Panc1 (cell line): ENCODE data around the gene PPP1R16B. TPM values are rescaled to one million over a fixed set of nuclear protein-coding genes. Genes with fewer than 3 reads are reported as not detected.

Source experiments
- ATAC-seq: fragments of 200-7000 bp; cut with Tn5 transposase; 2 replicates; pipeline ENCODE4 v1.9.1; 2020; ENCODE audit warnings: mild to moderate bottlenecking, moderate library complexity
- BruUV-seq: library from RNA; stranded (reverse); fragments of 400-500 nt; replicated peaks from 2 replicates; lab custom pipeline; 2021; lab: Mats Ljungman, UMichigan
- CTCF ChIA-PET: fragments of 300-600 bp; sonication (Branson Sonifier 250); formaldehyde crosslinking; loops from one replicate; lab custom pipeline; 2022; ENCODE audit warnings: antibody characterized with exemption; lab: Charles Lee
- POLR2A ChIA-PET: fragments of 300-600 bp; sonication (Branson Sonifier 250); formaldehyde crosslinking; loops from one replicate; lab custom pipeline; 2022; ENCODE audit warnings: antibody characterized with exemption; lab: Charles Lee
- DNase-seq: peaks from one replicate; pipeline ENCODE4 v3.0.0-alpha.2; 2010; ENCODE audit warnings: low read depth, low spot score
- H3K27ac ChIP-seq: 2 replicates; pipeline ENCODE4 v1.5.1; 2011; ENCODE audit warnings: mild to moderate bottlenecking, low read length, inconsistent platforms
- H3K27me3 ChIP-seq: fragments of 200-500 bp; sonication (Bioruptor generic); 2 replicates; pipeline ENCODE4 v1.6.0; 2014; ENCODE audit warnings: low read length, inconsistent platforms; ENCODE audit not compliant: control insufficient read depth, insufficient read depth
- H3K36me3 ChIP-seq: fragments of 200-500 bp; sonication (Bioruptor generic); 2 replicates; pipeline ENCODE4 v1.5.1; 2014; ENCODE audit warnings: inconsistent platforms, mild to moderate bottlenecking, low read length, moderate library complexity; ENCODE audit not compliant: control insufficient read depth, insufficient read depth
- H3K4me1 ChIP-seq: 2 replicates; pipeline ENCODE4 v1.5.1; 2011; ENCODE audit warnings: inconsistent platforms, mild to moderate bottlenecking, low read length, moderate library complexity; ENCODE audit not compliant: control insufficient read depth, insufficient read depth
- H3K4me3 ChIP-seq, 2 experiments: 2 replicates each; pipeline ENCODE4 v1.5.1; 2011 to 2012; ENCODE audit warnings: low read depth in 2 of 2, low read length in 2 of 2, mild to moderate bottlenecking in 2 of 2, inconsistent platforms in 1 of 2, moderate library complexity in 1 of 2
- H3K9me3 ChIP-seq: fragments of 200-500 bp; sonication (Bioruptor generic); 2 replicates; pipeline ENCODE4 v1.5.1; 2014; ENCODE audit warnings: low read depth, mild to moderate bottlenecking, inconsistent platforms, low read length, moderate library complexity; ENCODE audit not compliant: control insufficient read depth, insufficient read depth
- CTCF ChIP-seq: fragments of 450-650 bp; IDR thresholded peaks from 2 replicates; pipeline ENCODE4 v1.5.1; 2017; ENCODE audit warnings: mild to moderate bottlenecking
- POLR2AphosphoS5 ChIP-seq: IDR thresholded peaks from 2 replicates; pipeline ENCODE4 v1.6.1; 2012; ENCODE audit warnings: mild to moderate bottlenecking, low read depth, low read length, moderate library complexity
- SIN3A ChIP-seq: IDR thresholded peaks from 2 replicates; pipeline ENCODE4 v1.6.1; 2012; ENCODE audit warnings: low read depth, mild to moderate bottlenecking, low read length, moderate library complexity, borderline replicate concordance; ENCODE audit not compliant: insufficient read depth
- TCF7L2 ChIP-seq: IDR thresholded peaks from 2 replicates; pipeline ENCODE4 v1.6.1; 2011; ENCODE audit warnings: mild to moderate bottlenecking, low read depth, low read length, inconsistent platforms
- in situ Hi-C: cut with HindIII; loops from 2 replicates; pipeline ENCODE4 v1.10.0; 2016; ENCODE audit warnings: low sequenced_read_pairs, low pct_unique_long_range_greater_than_20kb
- intact Hi-C: fragments of 100-400 bp; cut with micrococcal nuclease; formaldehyde crosslinking; loops from one replicate; pipeline ENCODE4 v1.10.0; 2022; ENCODE audit not compliant: unreplicated experiment
- total RNA-seq: library from RNA; stranded (reverse); gene quantifications from one replicate; pipeline ENCODE4 v1.2.1, GENCODE V29; 2021; ENCODE audit not compliant: unreplicated experiment
- TF ChIP-seq, protein P1 (sequence below), 2 experiments: IDR thresholded peaks; 2 replicates each; pipeline ENCODE4 v1.6.1; 2011 to 2012; ENCODE audit warnings: low read depth in 2 of 2, control low read depth in 1 of 2, low read length in 1 of 2, mild to moderate bottlenecking in 1 of 2, moderate library complexity in 1 of 2; ENCODE audit not compliant: insufficient read depth in 1 of 2

Gene PPP1R16B
- total RNA-seq, 1 experiment from 2014 or later = 0.92 TPM

GRCh38 chr20:38862226-38862625 lies 56.7 kb downstream of the PPP1R16B start:
- no peak for ATAC-seq
- Histone ChIP-seq H3K4me1 (no peaks in the 10 kb centered on the region), H3K27ac (no peak overlapping the region), H3K36me3 (no peaks in the 10 kb centered on the region), H3K27me3 (no peaks in the 10 kb centered on the region), H3K4me3 (no peak overlapping the region), H3K9me3 (no peaks in the 10 kb centered on the region)
- ChIA-PET CTCF (no interaction called here), POLR2A (no interaction called here)
- DNase-seq = no peak
- intact Hi-C loops = no loop called here
- no peak for TF ChIP-seq SIN3A
- TF ChIP-seq POLR2AphosphoS5 = no peak
- TF ChIP-seq, protein P1, sequence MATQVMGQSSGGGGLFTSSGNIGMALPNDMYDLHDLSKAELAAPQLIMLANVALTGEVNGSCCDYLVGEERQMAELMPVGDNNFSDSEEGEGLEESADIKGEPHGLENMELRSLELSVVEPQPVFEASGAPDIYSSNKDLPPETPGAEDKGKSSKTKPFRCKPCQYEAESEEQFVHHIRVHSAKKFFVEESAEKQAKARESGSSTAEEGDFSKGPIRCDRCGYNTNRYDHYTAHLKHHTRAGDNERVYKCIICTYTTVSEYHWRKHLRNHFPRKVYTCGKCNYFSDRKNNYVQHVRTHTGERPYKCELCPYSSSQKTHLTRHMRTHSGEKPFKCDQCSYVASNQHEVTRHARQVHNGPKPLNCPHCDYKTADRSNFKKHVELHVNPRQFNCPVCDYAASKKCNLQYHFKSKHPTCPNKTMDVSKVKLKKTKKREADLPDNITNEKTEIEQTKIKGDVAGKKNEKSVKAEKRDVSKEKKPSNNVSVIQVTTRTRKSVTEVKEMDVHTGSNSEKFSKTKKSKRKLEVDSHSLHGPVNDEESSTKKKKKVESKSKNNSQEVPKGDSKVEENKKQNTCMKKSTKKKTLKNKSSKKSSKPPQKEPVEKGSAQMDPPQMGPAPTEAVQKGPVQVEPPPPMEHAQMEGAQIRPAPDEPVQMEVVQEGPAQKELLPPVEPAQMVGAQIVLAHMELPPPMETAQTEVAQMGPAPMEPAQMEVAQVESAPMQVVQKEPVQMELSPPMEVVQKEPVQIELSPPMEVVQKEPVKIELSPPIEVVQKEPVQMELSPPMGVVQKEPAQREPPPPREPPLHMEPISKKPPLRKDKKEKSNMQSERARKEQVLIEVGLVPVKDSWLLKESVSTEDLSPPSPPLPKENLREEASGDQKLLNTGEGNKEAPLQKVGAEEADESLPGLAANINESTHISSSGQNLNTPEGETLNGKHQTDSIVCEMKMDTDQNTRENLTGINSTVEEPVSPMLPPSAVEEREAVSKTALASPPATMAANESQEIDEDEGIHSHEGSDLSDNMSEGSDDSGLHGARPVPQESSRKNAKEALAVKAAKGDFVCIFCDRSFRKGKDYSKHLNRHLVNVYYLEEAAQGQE (IDR thresholded peaks at IDR 0.05; ENCODE audit: insufficient read depth in 1 of 2, low read depth in 2 of 2, low read length in 1 of 2) = no peak
- no peak for TF ChIP-seq TCF7L2
- no peak for TF ChIP-seq CTCF
- in situ Hi-C loops = no loop called here
- no TSS peak for BruUV-seq

DNA sequence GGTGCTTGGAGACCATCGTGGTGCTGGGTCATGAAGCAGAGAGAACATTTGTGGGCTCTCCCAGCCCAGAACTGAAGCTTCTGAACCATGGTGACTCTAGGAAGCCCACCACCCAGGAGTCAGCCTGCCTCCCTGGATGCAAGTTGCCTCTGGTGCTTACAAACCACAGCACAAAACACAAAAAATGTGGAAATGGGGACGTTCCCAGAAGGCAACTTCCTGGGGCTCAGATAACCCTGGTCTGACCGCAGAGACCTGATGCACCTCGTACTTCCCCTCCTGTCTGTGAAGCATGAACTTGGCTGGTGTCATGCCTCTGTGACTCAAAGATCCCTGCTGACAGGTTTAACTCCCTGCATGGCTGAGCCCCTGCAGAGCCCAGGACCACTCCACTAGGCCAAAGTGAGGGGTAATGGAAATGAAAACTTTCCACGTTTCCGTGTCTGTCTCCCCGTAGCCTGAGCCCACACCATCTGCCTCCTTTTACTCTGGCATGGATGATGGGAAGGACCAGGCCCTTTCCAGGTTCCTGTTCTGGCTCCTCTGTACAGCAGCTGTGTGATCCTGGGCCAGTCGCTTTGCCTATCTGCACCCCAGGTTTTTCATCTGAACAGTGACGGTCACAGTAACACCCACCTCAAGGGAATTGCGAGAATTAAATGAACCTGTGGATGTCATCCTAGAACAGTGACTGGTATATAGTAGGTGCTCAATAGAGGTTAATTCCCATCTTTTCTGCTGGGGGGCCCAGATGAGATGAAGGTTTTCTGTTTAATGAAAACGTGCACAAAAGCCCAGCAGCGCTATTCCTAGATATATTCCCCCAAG lies 57.7 kb downstream of the PPP1R16B start:
- BruUV-seq = no TSS peak
- no peaks in the 10 kb centered on the region for H3K36me3 ChIP-seq
- DNase-seq (no peak), ATAC-seq (no peak)
- H3K4me1 ChIP-seq = no peaks in the 10 kb centered on the region
- no peak overlapping the region for H3K4me3 ChIP-seq
- no peak for TF ChIP-seq POLR2AphosphoS5
- no peak for TF ChIP-seq CTCF
- no peak for TF ChIP-seq SIN3A
- TF ChIP-seq TCF7L2 = no peak
- no peaks in the 10 kb centered on the region for H3K27me3 ChIP-seq
- no peaks in the 10 kb centered on the region for H3K9me3 ChIP-seq
- intact Hi-C loops (no loop called here), in situ Hi-C loops (no loop called here)
- H3K27ac ChIP-seq = no peak overlapping the region
- ChIA-PET POLR2A (no interaction called here), CTCF (no interaction called here)
